ENCODE data around the gene SYCP3.
"Not testable (repeated sequence)": the region's sequence is repeated elsewhere in the genome, so short reads cannot be mapped to it uniquely, and the experiment has no call there.

The SYCP3 gene

DNA sequence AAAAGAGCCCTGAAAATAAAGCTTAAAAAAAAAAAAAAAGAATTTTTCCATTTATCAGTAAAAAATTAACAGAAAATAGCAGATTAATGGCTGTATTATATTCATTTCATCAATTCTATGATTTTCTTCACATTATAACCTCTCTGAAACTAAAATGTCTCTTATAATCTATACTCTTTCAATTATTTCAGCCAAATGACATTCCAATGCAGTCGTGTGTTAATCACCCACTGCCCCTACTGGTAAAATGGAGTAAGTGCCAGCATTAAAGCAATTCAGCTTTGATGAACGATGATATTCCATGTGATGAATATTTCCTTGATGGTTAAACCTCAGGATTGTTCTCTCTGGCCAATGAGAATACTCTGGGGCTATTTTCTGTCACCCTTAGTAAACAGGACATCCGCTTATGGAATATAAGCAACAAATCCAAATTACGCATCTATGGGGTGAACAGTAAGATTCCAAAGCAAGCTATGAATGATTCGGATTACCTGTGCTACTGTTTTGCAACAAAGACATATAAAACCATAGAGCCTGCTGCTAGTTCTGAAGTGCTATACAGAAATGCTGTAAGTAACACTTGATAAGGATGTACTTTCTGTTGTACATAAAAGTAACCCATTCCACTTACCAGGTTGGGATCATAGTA, 20.3 kb upstream of the SYCP3 start:
- DNase-seq: no peak

DNA sequence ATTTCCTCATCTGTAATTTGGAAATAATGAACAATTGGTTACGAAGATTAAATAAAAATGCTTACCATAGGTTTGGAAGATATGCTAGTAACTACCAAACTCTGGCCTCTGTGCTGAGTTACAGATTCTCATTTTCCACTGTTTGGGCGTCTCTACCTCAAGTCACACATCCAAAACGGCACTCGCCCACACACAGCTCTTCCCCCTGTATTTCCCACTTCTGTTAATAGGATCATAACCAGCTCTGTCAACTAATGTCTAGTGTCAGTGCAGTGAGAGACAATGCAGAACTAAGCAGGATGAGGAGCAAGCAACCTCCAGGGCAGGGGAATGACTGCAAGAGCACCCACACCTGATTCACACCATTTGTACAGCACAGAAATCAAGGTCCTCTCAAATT, 10.9 kb upstream of the SYCP3 start:
- DNase-seq: no peak

GRCh38 chr12:101749657-101750056, 10.4 kb upstream of the SYCP3 start:
- no peak for DNase-seq

DNA sequence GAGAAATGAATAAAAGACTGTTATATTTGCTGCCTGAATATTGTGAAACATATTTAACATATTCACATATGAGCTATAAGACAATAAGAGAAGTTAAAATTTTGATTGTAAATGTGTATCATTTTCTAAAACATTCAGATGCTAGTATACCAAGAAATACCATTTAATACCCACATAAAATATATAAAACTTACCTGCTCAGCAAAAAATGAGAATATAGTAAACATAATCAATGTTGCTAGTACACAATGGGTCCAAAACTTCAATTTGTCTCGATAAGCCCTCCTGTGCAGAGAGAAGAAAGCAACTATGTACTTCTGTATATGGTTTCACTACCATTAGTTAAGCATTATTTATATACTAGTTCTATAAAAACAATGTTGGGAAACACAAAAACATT, 9.6 kb upstream of the SYCP3 start:
- DNase-seq: no peak

- DNase-seq: no peak
Measured at GRCh38 chr12:101747697-101748096, 8.4 kb upstream of the SYCP3 start.

GRCh38 chr12:101746661-101747060, 7.4 kb upstream of the SYCP3 start:
- no peak for DNase-seq

DNA sequence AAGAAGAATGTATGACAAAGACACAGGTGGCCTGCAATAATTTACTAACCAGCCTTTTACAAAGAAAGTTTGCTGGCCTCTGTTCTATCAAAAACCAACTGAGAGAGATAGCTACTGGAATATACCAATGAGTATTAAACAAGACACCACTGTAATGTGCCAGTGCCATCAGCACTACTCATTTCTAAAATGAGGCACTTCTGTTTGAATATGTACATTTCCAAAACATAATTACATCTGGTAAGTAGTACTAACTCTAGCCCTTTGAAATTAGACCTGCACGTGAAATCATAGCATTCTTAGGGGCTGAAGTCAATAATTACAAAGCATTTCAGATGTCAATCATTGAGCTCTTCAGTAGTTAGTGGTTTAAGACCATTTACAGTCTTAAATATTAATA, 6.9 kb upstream of the SYCP3 start:
- no peak for DNase-seq

- no peak for DNase-seq
Measured at GRCh38 chr12:101745481-101745880, 6.2 kb upstream of the SYCP3 start.

DNA sequence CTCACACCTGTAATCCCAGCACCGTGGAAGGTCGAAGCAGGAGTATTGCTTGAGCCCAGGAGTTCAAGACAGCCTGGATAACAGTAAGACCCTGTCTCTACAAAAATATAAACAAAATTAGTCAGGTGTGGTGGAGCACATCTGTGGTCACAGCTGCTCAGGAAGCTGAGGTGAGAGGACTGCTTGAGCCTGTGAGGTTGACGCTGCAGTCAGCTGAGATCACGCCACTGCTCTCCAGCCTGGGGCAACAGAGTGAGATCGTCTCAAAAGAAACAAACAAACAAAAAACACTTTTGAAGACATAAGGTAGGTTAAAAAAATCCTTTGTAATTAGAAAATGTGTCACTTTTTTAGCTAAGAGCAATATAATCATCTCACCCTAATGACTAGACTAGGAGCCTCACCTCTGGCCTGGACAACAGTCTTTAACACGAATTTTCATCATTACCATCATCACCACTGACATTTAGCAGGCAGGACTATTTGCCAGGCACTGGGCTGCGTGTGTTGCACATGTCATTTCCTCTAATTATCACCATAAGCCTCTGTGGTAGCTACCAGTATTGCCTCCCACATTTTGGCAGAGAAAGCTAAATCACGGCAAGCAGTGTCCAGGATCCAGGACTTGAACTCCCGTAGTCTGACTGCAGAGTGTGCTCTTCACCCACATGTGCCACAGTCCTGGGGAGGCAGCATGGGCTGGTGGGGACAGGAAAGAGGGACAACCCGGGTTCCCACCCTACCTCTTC, 4.6 kb upstream of the SYCP3 start:
- DNase-seq: no peak

GRCh38 chr12:101743242-101743641, 4.0 kb upstream of the SYCP3 start:
- DNase-seq: no peak

GRCh38 chr12:101740980-101741379, 1.7 kb upstream of the SYCP3 start:
- DNase-seq: no peak

- no peak for DNase-seq
Measured at GRCh38 chr12:101740566-101740965, 1.3 kb upstream of the SYCP3 start.

DNA sequence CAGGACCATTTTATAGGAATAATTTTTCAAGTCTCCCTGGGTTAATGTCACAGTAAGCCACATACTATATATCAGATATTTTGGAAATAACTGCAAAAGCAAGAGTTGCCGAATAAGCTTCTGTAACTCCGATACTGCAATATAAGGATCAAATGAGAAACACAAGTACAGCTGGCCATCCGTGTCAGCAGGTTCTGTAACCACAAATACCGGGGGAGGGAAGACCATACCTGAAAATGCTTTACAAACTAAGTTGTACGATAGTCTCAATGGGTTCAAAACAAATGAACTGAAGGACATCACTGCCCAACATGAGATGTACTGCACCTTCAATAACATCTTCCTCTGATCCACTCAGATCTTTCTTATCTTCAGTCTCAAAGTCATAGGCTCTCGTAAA, 1.8 kb downstream of the SYCP3 start:
- DNase-seq: no peak

DNA sequence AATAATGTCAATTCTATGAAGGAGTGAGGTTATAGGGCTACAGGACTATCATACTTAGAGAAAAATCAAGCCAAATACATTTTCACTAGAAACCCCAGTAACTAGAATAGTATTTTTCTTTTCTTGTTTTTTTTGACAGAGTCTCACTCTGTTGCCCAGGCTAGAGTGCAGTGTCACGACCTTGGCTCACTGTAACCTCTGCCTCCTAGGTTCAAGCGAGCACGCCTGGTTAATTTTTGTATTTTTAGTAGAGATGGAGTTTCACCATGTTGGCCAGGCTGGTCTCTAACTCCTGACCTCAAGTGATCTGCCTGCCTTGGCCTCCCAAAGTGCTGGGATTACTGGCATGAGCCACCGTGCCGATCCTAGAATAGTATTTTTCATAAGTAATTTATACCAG, 4.8 kb downstream of the SYCP3 start:
- DNase-seq: not testable (repeated sequence)

DNA sequence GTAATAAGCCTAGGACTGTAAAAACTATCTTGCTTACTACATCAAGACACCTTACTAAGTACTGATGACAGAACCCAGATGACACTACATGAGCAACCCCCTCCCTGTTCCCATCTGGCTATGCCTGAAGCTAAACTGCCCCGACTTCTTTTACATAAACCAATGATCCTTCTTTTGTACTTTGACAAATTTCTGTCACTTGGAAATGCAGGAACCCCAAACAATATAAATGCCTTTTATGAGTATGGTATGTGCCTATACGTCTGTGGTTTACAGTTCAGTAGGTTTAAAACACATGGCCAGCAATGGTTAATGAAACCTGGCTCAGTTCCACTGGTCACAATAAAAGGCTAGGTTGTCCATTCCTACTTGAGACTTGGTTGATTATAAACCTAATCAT, 6.1 kb downstream of the SYCP3 start:
- no peak for DNase-seq

DNA sequence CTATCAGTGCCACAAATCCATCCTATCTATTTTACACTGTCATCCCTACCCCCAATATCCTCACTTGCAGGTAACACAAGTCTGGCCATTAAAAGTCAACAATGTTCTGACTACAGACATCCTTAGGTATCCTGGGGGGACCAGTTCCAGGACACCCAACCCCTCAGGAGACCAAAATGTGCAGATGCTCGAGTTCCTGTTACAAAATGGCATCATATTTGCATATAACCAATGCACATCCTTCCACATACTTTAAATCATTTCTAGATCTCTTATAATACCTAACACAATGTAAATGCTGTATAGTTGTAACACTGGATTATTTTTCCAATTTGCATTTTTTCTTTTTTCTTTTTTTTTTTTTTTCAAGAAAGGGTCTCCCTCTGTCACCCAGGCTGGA, 6.9 kb downstream of the SYCP3 start:
- DNase-seq: no peak

DNA sequence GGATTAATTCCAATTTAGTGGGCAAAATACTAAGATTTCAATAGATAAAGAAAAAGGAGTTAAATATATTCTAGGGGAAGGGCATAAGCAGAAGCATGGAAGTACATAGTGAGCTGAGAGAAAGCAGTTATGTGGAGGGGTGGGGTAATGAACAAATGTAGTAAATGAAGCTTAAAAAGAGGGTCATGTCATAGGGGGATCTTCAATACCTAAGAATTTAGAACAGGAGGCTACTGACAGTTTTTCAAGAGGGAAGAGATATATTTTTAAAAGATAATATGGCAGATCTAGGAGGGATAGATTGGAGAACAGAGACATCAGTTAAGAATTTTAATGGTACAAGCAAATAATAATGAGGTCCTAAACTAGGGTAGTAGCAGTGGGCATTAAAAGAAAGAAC, 9.4 kb downstream of the SYCP3 start:
- no peak for DNase-seq

- no peak for DNase-seq
Measured at GRCh38 chr12:101727098-101727497, 12.2 kb downstream of the SYCP3 start.

DNA sequence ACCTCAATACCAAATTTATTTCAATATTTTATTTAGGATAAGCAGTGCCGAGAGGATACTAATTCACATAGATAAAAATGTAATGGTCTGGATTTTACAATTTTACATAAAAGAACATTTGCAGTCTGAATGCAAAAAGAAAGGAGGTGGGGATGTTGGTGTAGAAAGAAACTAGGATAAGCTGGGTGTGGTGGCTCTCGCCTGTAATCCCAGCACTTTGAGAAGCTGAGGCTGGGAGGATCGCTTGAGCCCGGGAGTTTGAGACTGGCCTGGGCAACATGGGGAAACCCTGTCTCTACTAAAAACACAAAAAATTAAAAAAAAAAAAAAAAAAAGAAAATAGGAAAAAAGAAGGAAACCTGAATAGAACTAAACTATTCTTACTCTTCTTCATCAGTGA, 16.9 kb downstream of the SYCP3 start:
- no peak for DNase-seq

DNA sequence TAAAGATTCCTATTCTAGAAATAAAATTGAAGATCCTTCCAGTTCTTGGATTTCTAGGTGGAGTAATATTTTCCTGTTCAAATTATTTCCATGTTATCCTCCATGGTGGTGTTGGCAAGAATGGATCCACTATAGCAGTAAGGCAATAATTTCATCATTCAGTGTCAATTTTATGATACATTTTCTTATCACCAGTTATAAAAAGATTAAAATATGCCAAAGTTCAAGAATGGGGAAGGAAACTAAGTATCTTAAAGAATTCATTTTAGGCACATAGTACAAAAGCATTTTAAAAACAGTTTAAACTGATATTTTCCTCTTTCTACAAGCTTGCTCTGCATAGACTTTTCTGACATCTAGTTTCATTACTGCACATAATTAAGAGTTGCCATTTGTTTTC, 19.1 kb downstream of the SYCP3 start:
- no peak for DNase-seq

- DNase-seq: no peak
Measured at GRCh38 chr12:101719566-101719965, 19.7 kb downstream of the SYCP3 start.

GRCh38 chr12:101714877-101715444, 24.3 kb downstream of the SYCP3 start:
- DNase-seq: no peak

GRCh38 chr12:101713930-101714329, 25.3 kb downstream of the SYCP3 start:
- DNase-seq: no peak

- DNase-seq: no peak
Measured at GRCh38 chr12:101713059-101713682, 26.1 kb downstream of the SYCP3 start.
